ENCODE results near the gene GPHN.
A peak's percentile ranks its signal among the peaks of the same experiment; 100 is the strongest.
"Not testable (repeated sequence)": the region's sequence is repeated elsewhere in the genome, so short reads cannot be mapped to it uniquely, and the experiment has no call there.

Gene GPHN

GRCh38 chr14:66696326-66696725 lies 188.4 kb downstream of the GPHN start:
- DNase-seq = no peak

GRCh38 chr14:66698503-66698902 lies 190.6 kb downstream of the GPHN start:
- DNase-seq = no peak

- DNase-seq = no peak
Observed at GRCh38 chr14:66701813-66702212, 193.9 kb downstream of the GPHN start.

- no peak for DNase-seq
Observed at GRCh38 chr14:66708267-66708666, 200.3 kb downstream of the GPHN start.

GRCh38 chr14:66709291-66709690 lies 201.3 kb downstream of the GPHN start:
- no peak for DNase-seq

- DNase-seq = not testable (repeated sequence)
Observed at GRCh38 chr14:66714291-66714690, 206.3 kb downstream of the GPHN start.

GRCh38 chr14:66715313-66715712 lies 207.4 kb downstream of the GPHN start:
- DNase-seq = not testable (repeated sequence)

- no peak for DNase-seq
Observed at GRCh38 chr14:66716227-66716626, 208.3 kb downstream of the GPHN start.

- no peak for DNase-seq
Observed at GRCh38 chr14:66717561-66718140, 209.7 kb downstream of the GPHN start.

GRCh38 chr14:66724996-66725395 lies 217.0 kb downstream of the GPHN start:
- no peak for DNase-seq

- DNase-seq = not testable (repeated sequence)
Observed at GRCh38 chr14:66731298-66731697, 223.4 kb downstream of the GPHN start.

GRCh38 chr14:66735853-66736252 lies 227.9 kb downstream of the GPHN start:
- DNase-seq = no peak

- DNase-seq = no peak
Observed at GRCh38 chr14:66739826-66740225, 231.9 kb downstream of the GPHN start.

- no peak for DNase-seq
Observed at GRCh38 chr14:66745078-66745477, 237.1 kb downstream of the GPHN start.

- peak; percentile 8 for DNase-seq
Observed at GRCh38 chr14:66746316-66747006, 238.5 kb downstream of the GPHN start.

GRCh38 chr14:66752109-66752508 lies 244.2 kb downstream of the GPHN start:
- DNase-seq = peak; percentile 8

GRCh38 chr14:66758031-66758613 lies 250.2 kb downstream of the GPHN start:
- DNase-seq = no peak

GRCh38 chr14:66772146-66772545 lies 264.2 kb downstream of the GPHN start:
- DNase-seq = no peak

GRCh38 chr14:66782853-66783252 lies 274.9 kb downstream of the GPHN start:
- no peak for DNase-seq

GRCh38 chr14:66790101-66790500 lies 282.2 kb downstream of the GPHN start:
- DNase-seq = no peak

- DNase-seq = no peak
Observed at GRCh38 chr14:66802962-66803361, 295.0 kb downstream of the GPHN start.

GRCh38 chr14:66804141-66804540 lies 296.2 kb downstream of the GPHN start:
- no peak for DNase-seq

GRCh38 chr14:66813636-66814035 lies 305.7 kb downstream of the GPHN start:
- no peak for DNase-seq

- DNase-seq = peak; percentile 2
Observed at GRCh38 chr14:66815687-66816086, 307.7 kb downstream of the GPHN start.
